GM19043 (cell line): Measurements from ENCODE around the gene EAPP.
"Not testable (repeated sequence)": the region's sequence is repeated elsewhere in the genome, so short reads cannot be mapped to it uniquely, and the experiment has no call there.

Experiments
- ATAC-seq: cut with Tn5 transposase; IDR thresholded peaks from one replicate; pipeline ENCODE4 v1.9.1; 2021; ENCODE audit warnings: low read depth; ENCODE audit not compliant: unreplicated experiment

The EAPP gene

GRCh38 chr14:34538871-34539406 is 562 bp downstream of the EAPP start:
- ATAC-seq: no peak

DNA sequence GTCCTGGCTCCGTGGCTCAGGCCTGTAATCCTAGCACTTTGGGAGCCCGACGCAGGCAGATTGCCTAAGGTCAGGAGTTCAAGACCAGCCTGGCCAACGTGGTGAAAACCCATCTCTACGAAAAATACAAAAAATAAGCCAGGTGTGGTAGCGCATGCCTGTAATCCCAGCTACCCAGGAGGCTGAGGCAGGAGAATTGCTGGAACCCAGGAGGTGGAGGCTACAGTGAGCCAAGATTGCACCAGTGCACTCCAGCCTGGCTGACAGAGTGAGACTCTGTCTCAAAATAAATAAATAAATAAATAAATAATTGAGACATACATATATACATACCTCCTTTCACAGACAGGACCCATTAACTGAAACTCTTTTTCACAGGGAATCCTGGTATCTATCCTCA is 1.4 kb downstream of the EAPP start:
- ATAC-seq: not testable (repeated sequence)

DNA sequence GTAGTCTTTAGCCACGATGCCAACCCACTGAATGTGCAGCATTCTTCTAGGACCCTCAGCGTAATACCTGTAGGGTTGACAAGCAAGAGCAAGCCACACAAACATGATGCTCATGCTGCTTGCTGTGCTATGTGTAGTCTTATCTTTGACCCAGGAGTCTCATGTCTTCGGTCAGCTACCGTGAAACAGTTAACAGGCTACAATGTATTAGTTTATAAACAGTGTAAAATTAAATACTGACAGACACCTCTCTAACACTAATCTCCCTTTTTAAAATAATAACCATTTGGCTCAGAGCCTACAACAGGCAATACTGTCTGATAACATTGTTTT is 1.9 kb downstream of the EAPP start:
- no peak for ATAC-seq

DNA sequence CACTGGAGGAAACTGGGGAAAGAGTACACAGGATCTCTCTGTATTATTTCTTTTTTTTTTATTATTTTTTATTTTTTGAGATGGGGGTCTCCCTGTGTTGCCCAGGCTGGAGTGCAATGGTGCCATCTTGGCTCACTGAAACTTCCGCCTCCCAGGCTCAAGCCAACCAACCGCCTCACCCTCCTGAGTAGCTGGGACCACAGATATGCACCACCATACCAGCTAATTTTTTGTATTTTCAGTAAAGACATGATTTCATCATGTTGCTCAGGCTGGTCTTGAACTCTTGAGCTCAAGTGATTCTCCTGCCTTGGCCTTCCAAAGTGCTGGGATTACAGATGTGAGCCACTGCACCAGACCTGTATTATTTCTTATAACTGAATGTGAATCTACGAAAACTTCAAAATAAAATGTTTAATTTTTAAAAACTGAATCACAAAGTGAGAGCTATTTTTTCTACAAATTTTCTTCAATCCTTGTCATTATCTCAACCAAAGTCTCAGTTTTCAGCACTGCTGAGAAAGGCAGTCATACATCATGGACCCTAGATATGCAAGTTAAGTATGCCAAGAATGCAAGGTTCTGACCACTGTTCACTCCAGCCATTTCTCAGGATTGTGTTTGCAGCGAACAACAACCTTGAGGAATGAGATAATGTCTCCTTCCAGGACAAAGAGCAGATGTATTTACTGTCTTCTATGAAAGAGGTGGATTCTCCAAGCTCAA is 2.4 kb downstream of the EAPP start:
- ATAC-seq: no peak

- ATAC-seq: no peak
Observed at GRCh38 chr14:34527591-34527990, 11.9 kb downstream of the EAPP start.

DNA sequence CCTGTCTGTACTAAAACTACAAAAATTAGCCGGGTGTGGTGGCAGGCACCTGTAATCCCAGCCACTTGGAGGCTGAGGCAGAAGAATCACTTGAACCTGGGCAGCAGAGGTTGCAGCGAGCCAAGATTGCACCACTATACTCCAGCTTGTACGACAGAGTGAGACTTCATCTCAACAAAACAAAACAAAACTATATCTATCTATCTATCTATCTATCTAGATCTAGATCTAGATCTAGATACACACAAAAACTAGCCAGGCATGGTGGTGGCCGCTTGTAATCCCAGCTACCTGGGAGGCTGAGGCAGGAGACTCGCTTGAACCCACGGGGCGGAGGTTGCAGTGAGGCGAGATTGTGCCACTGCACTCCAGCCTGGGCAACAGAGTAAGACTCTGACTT is 15.3 kb downstream of the EAPP start:
- ATAC-seq: not testable (repeated sequence)

- no peak for ATAC-seq
Observed at GRCh38 chr14:34522496-34522895, 17.0 kb downstream of the EAPP start.

DNA sequence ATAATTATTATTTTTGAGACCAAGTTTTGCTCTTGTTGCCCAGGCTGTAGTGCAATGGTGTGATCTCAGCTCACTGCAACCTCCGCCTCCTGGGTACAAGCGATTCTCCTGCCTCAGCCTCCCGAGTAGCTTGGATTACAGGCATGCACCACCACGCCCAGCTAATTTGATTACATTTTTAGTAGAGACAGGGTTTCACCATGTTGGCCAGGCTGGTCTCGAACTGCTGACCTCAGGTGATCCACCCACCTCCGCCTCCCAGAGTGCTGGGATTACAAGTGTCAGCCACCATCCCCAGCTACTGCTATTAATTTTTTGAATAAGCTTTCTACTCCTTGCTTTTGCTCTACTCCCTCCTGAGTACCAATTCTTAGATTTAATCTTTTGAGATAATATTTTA is 18.4 kb downstream of the EAPP start:
- ATAC-seq: not testable (repeated sequence)

- ATAC-seq: not testable (repeated sequence)
Observed at GRCh38 chr14:34520304-34520970, 19.1 kb downstream of the EAPP start.

GRCh38 chr14:34507884-34508283 is 31.6 kb downstream of the EAPP start:
- no peak for ATAC-seq

DNA sequence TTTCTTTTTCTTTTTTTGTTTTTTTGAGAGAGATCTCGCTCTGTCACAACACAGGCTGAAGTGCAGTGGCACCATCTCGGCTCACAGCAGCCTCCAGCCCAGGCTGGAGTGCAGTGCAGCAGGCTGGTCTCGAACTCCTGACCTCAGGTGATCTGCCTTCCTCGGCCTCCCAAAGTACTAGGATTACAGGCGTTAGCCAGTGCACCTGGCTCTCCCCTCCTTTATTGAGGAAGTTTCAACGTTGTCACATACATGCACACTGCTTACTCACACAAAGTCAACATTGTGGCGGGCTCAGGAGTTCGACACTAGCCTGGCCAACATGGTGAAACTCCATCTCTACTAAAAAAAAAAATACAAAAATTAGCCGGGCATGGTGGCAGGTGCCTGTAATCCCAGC is 32.0 kb downstream of the EAPP start:
- no peak for ATAC-seq

GRCh38 chr14:34505124-34505491 is 34.4 kb downstream of the EAPP start:
- ATAC-seq: not testable (repeated sequence)

DNA sequence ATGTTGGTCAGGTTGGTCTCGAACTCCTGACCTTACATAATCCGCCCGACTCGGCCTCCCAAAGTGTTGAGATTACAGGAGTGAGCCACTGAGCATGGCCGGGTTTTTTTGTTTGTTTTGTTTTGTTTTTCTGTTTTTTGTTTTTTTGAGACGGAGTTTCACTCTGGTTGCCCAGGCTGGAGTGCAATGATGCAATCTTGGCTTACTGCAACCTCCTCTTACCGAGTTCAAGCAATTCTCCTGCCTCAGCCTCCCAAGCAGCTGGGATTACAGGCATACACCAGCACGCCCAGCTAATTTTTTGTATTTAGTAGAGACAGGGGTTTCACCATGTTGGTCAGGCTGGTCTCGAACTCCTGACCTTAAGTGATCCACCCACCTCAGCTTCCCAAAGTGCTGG is 35.5 kb downstream of the EAPP start:
- not testable (repeated sequence) for ATAC-seq

DNA sequence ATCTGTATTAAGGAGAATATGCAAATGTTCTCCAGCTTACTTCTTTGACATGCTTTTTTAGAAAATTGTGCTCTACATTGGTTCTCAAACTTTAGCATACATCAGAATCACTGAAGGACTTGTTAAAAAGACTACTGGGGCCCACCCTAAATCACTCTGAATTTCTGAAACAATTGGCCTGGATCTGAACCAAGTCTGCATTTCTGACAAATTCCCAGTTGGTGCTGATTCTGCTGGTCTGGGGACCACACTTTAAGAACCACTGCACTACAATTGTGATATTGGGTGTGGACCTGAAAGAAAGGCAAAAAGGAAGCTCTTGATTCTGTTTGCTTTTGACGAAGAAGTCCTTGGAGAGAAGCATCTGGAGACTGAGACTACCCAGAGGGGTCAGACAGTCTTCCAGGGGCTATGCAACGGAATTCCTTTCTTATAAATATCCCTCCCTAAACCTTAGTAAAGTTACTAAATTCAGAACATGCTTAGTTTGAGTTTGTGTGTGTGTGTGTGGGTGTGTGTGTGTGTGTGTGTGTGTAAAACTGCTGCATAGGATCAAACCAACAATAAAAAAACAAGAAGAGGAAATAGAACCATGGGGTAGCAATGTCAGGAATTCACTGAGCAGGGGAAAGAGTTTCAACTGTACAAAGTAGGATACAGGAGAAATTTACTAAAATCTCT is 36.8 kb downstream of the EAPP start:
- ATAC-seq: no peak

- no peak for ATAC-seq
Observed at GRCh38 chr14:34502001-34502400, 37.5 kb downstream of the EAPP start.

- no peak for ATAC-seq
Observed at GRCh38 chr14:34501004-34501580, 38.4 kb downstream of the EAPP start.

- no peak for ATAC-seq
Observed at GRCh38 chr14:34498684-34499412, 40.7 kb downstream of the EAPP start.

GRCh38 chr14:34496679-34497513 is 42.6 kb downstream of the EAPP start:
- ATAC-seq: no peak

- ATAC-seq: no peak
Observed at GRCh38 chr14:34496007-34496678, 43.4 kb downstream of the EAPP start.
